ENCODE data around the gene TAF6L. TPM values are rescaled to one million over a fixed set of nuclear protein-coding genes. Genes with fewer than 3 reads are reported as not detected.

TAF6L gene
- 27.8 and 34.7 TPM in 2 replicates for total RNA-seq

GRCh38 chr11:62771144-62772021 lies at the start of gene TAF6L:
Gene TAF6L, plus strand, starts transcription at chr11:62771396. Its CDS starts 4,388 bp downstream, at chr11:62775784.

GRCh38 chr11:62727165-62727871 lies 43.9 kb upstream of the TAF6L start, which contains the start of gene HNRNPUL2:
Gene HNRNPUL2, minus strand, starts transcription at chr11:62727457. Its CDS starts 301 bp downstream, at chr11:62727156.

GRCh38 chr11:62728171-62728988 lies 42.8 kb upstream of the TAF6L start, which contains the start of gene TTC9C:
Gene TTC9C, plus strand, starts transcription at chr11:62728486. Its CDS starts 363 bp downstream, at chr11:62728849.

GRCh38 chr11:62753736-62754603 lies 17.2 kb upstream of the TAF6L start, which contains the start of gene ZBTB3:
Gene ZBTB3, minus strand, starts transcription at chr11:62754160. Its CDS starts 496 bp downstream, at chr11:62753664.

GRCh38 chr11:62787005-62787759 lies 16.0 kb downstream of the TAF6L start, which contains the start of gene TMEM179B:
Gene TMEM179B, plus strand, starts transcription at chr11:62787402. Its CDS starts 30 bp downstream, at chr11:62787432.

GRCh38 chr11:62791501-62792201 lies 20.5 kb downstream of the TAF6L start, which contains the start of gene TMEM223:
Gene TMEM223, minus strand, starts transcription at chr11:62792006. Its CDS starts 12 bp downstream, at chr11:62791994.

GRCh38 chr11:62805076-62805892 lies 34.1 kb downstream of the TAF6L start, which contains the start of gene NXF1:
Gene NXF1, minus strand, starts transcription at chr11:62805440. Its CDS starts 84 bp downstream, at chr11:62805356.

GRCh38 chr11:62831520-62832335 lies 60.5 kb downstream of the TAF6L start, which contains the start of gene STX5:
Gene STX5, minus strand, starts transcription at chr11:62832051. Its CDS starts 808 bp downstream, at chr11:62831243.

GRCh38 chr11:62832336-62833234 lies 61.4 kb downstream of the TAF6L start, which contains the start of gene TEX54:
Gene TEX54, minus strand, starts transcription at chr11:62832841.

Other genes starting within 250 kb of the TAF6L start
- gene AHNAK, start 224.6 kb upstream of the TAF6L start, total RNA-seq, result 312 and 461 TPM in 2 replicates
- 1,528 and 1,531 TPM in 2 replicates for gene EEF1G, start 197.5 kb upstream of the TAF6L start, total RNA-seq
- gene TUT1, start 179.9 kb upstream of the TAF6L start, total RNA-seq, result 11.7 and 13.0 TPM in 2 replicates
- 170 and 194 TPM in 2 replicates for gene MTA2, start 169.5 kb upstream of the TAF6L start, total RNA-seq
- 25.7 and 41.2 TPM in 2 replicates for gene EML3, start 158.6 kb upstream of the TAF6L start, total RNA-seq
- gene ROM1, start 158.1 kb upstream of the TAF6L start, total RNA-seq, result 2.5 and 4.2 TPM in 2 replicates
- gene B3GAT3, start 149.4 kb upstream of the TAF6L start, total RNA-seq, result 13.5 and 15.9 TPM in 2 replicates
- gene GANAB, start 124.8 kb upstream of the TAF6L start, total RNA-seq, result 212 and 258 TPM in 2 replicates
- gene INTS5, start 118.1 kb upstream of the TAF6L start, total RNA-seq, result 14.2 and 19.4 TPM in 2 replicates
- 27.8 and 28.0 TPM in 2 replicates for gene C11orf98, start 106.2 kb upstream of the TAF6L start, total RNA-seq
- gene CSKMT, start 106.1 kb upstream of the TAF6L start, total RNA-seq, result 6.0 and 6.5 TPM in 2 replicates
- 7.7 and 8.7 TPM in 2 replicates for gene UQCC3, start 99.7 kb upstream of the TAF6L start, total RNA-seq
- 1.8 and 1.9 TPM in 2 replicates for gene LBHD1, start 99.1 kb upstream of the TAF6L start, total RNA-seq
- 138 and 227 TPM in 2 replicates for gene UBXN1, start 92.3 kb upstream of the TAF6L start, total RNA-seq
- 0.43 and 0.60 TPM in 2 replicates for gene LRRN4CL, start 81.9 kb upstream of the TAF6L start, total RNA-seq
- 21.1 and 24.7 TPM in 2 replicates for gene BSCL2, start 64.0 kb upstream of the TAF6L start, total RNA-seq
- not detected in 2 replicates for gene GNG3, start 63.7 kb upstream of the TAF6L start, total RNA-seq
- gene HNRNPUL2, start 43.9 kb upstream of the TAF6L start, total RNA-seq, result 8.8 and 9.6 TPM in 2 replicates
- gene TTC9C, start 42.9 kb upstream of the TAF6L start, total RNA-seq, result 25.8 and 27.8 TPM in 2 replicates
- 11.8 and 12.0 TPM in 2 replicates for gene ZBTB3, start 17.2 kb upstream of the TAF6L start, total RNA-seq
- gene POLR2G, start 9.8 kb upstream of the TAF6L start, total RNA-seq, result 71.1 and 73.1 TPM in 2 replicates
- 21.8 and 30.8 TPM in 2 replicates for gene TMEM179B, start 16.0 kb downstream of the TAF6L start, total RNA-seq
- 9.6 and 11.8 TPM in 2 replicates for gene TMEM223, start 20.6 kb downstream of the TAF6L start, total RNA-seq
- 15.1 and 15.6 TPM in 2 replicates for gene NXF1, start 34.0 kb downstream of the TAF6L start, total RNA-seq
- 41.9 and 42.4 TPM in 2 replicates for gene STX5, start 60.7 kb downstream of the TAF6L start, total RNA-seq
- gene TEX54, start 61.4 kb downstream of the TAF6L start, total RNA-seq, result not detected in 2 replicates
- 93.5 and 192 TPM in 2 replicates for gene WDR74, start 68.2 kb downstream of the TAF6L start, total RNA-seq
- 43.7 and 49.4 TPM in 2 replicates for gene SLC3A2, start 109.5 kb downstream of the TAF6L start, total RNA-seq
- not detected in 2 replicates for gene CHRM1, start 150.0 kb downstream of the TAF6L start, total RNA-seq
- gene SLC22A6, start 213.6 kb downstream of the TAF6L start, total RNA-seq, result not detected in 2 replicates
- gene SLC22A8, start 244.4 kb downstream of the TAF6L start, total RNA-seq, result not detected in 2 replicates